ENCODE measurements around the gene BRIP1.

Gene BRIP1

DNA sequence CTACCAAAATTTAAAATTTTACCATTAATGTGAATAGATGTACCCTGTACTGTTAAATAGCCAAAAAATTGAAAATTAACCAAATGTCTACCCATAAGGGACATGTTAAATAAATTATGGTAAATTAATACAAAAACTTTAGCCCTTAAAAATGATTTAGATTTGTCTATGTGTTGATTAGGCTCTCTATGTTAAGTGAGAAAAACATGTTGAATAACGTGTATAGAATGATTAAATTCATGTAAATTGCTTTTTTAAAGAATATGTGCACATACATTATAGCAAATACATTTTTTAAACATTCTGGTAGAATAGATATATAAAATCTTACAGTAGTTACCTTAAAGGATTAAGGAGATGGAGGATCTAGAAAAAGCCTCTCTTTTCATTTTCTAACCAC lies 59.5 kb downstream of the BRIP1 start:
- no peak for TF ChIP-seq NFIC (IDR thresholded peaks at IDR 0.05)
- TF ChIP-seq TEAD4 (IDR thresholded peaks at IDR 0.05): no peak
- TF ChIP-seq YY1 (IDR thresholded peaks at IDR 0.05; ENCODE audit: low read depth): no peak
- TF ChIP-seq EP300 (IDR thresholded peaks at IDR 0.05; ENCODE audit: borderline replicate concordance): no peak

- TF ChIP-seq FOXM1 (IDR thresholded peaks at IDR 0.05; ENCODE audit: borderline replicate concordance, low read depth) (no peak), TCF12 (IDR thresholded peaks at IDR 0.05; ENCODE audit: low read depth) (no peak), CREB1 (IDR thresholded peaks at IDR 0.05; ENCODE audit: low read depth) (no peak), YY1 (IDR thresholded peaks at IDR 0.05; ENCODE audit: low read depth) (no peak), REST (IDR thresholded peaks at IDR 0.05; ENCODE audit: low read depth) (no peak), ZBTB7A (IDR thresholded peaks at IDR 0.05; ENCODE audit: low read depth) (no peak), MAX (IDR thresholded peaks at IDR 0.05) (no peak), EGR1 (IDR thresholded peaks at IDR 0.05) (no peak), RAD21 (IDR thresholded peaks at IDR 0.05; ENCODE audit: low read depth) (no peak), NFIC (IDR thresholded peaks at IDR 0.05) (no peak), TEAD4 (IDR thresholded peaks at IDR 0.05) (no peak)
- TF ChIP-seq, protein P1, sequence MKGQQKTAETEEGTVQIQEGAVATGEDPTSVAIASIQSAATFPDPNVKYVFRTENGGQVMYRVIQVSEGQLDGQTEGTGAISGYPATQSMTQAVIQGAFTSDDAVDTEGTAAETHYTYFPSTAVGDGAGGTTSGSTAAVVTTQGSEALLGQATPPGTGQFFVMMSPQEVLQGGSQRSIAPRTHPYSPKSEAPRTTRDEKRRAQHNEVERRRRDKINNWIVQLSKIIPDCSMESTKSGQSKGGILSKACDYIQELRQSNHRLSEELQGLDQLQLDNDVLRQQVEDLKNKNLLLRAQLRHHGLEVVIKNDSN (IDR thresholded peaks at IDR 0.05): no peak
These were observed 60.1 kb downstream of the BRIP1 start for GRCh38 chr17:61803216-61803615.

DNA sequence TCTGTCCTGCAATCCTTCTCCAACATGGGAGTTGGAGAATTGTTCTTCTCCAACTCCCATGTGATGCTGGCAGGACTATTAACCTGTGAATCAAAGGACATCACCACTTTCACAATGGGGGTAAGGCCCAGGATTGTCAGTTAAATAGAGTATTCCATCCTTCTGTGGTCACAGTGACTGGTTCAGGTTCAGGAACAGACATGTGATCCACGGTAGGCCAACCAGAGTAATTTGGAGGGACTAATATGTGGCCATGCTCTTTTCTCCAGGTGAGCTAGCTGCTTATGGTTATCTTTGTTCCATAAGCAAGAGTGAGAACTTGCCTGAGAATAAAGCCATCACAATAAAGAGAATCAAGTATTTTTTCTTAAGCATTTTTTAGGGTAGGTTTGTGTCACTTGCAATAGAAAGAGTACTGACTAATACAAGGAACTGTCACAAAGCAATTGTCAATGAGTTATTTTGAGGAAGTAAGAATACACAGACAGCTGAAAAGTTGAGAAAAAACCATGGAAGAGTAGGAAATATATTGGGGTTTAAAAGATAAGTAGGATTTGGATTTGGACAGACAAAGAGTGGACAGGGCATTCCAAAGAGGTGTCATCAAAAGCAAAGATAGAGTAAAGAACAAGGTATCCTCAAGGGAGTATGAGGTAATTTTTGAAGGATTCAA lies 63.4 kb downstream of the BRIP1 start:
- no peak for TF ChIP-seq RAD21 (IDR thresholded peaks at IDR 0.05; ENCODE audit: low read depth)
- no peak for TF ChIP-seq NFIC (IDR thresholded peaks at IDR 0.05)
- no peak for TF ChIP-seq YY1 (IDR thresholded peaks at IDR 0.05; ENCODE audit: low read depth)
- TF ChIP-seq TEAD4 (IDR thresholded peaks at IDR 0.05): no peak
- TF ChIP-seq FOXM1 (IDR thresholded peaks at IDR 0.05; ENCODE audit: borderline replicate concordance, low read depth): no peak
- no peak for TF ChIP-seq ZBTB7A (IDR thresholded peaks at IDR 0.05; ENCODE audit: low read depth)
- TF ChIP-seq TAF1 (IDR thresholded peaks at IDR 0.05; ENCODE audit: low read depth): no peak
- no peak for TF ChIP-seq CREB1 (IDR thresholded peaks at IDR 0.05; ENCODE audit: low read depth)
- no peak for TF ChIP-seq EGR1 (IDR thresholded peaks at IDR 0.05)
- no peak for TF ChIP-seq CEBPB (IDR thresholded peaks at IDR 0.05)
- TF ChIP-seq TCF12 (IDR thresholded peaks at IDR 0.05; ENCODE audit: low read depth): no peak
- TF ChIP-seq EP300 (IDR thresholded peaks at IDR 0.05; ENCODE audit: borderline replicate concordance): no peak
- no peak for TF ChIP-seq REST (IDR thresholded peaks at IDR 0.05; ENCODE audit: low read depth)
- TF ChIP-seq, protein P1 (IDR thresholded peaks at IDR 0.05): no peak
- TF ChIP-seq MAX (IDR thresholded peaks at IDR 0.05): no peak

- TF ChIP-seq CEBPB (IDR thresholded peaks at IDR 0.05) (no peak), FOXM1 (IDR thresholded peaks at IDR 0.05; ENCODE audit: borderline replicate concordance, low read depth) (no peak), TEAD4 (IDR thresholded peaks at IDR 0.05) (no peak), YY1 (IDR thresholded peaks at IDR 0.05; ENCODE audit: low read depth) (no peak), REST (IDR thresholded peaks at IDR 0.05; ENCODE audit: low read depth) (no peak), CREB1 (IDR thresholded peaks at IDR 0.05; ENCODE audit: low read depth) (no peak), EGR1 (IDR thresholded peaks at IDR 0.05) (no peak), EP300 (IDR thresholded peaks at IDR 0.05; ENCODE audit: borderline replicate concordance) (no peak), TAF1 (IDR thresholded peaks at IDR 0.05; ENCODE audit: low read depth) (no peak), RAD21 (IDR thresholded peaks at IDR 0.05; ENCODE audit: low read depth) (no peak), MAX (IDR thresholded peaks at IDR 0.05) (no peak), NFIC (IDR thresholded peaks at IDR 0.05) (no peak), TCF12 (IDR thresholded peaks at IDR 0.05; ENCODE audit: low read depth) (no peak), ZBTB7A (IDR thresholded peaks at IDR 0.05; ENCODE audit: low read depth) (no peak)
- TF ChIP-seq, protein P1 (IDR thresholded peaks at IDR 0.05): no peak
These were observed 66.0 kb downstream of the BRIP1 start for GRCh38 chr17:61797283-61797682.
